ENCODE measurements around the gene AGRN.
"Not testable (repeated sequence)": the region's sequence is repeated elsewhere in the genome, so short reads cannot be mapped to it uniquely, and the experiment has no call there.

The AGRN gene

DNA sequence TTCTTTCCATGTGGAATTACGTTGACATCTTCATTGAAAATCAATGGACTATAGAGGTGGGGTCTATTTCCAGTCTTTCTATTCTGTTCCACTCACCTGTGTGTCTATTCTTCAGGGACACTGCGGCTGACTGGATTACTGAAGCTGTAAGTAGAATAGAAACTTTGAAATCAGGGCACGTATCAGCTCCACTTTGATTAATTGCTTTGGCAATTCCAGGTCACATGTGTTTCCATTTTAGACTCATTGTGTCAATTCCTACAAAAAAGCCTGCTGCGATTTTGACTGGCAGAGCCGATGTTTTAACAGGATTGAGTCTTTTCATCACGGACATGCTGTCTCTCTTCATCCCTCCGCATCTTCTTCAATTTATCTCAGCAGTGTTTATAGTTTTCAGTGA lies 75.1 kb downstream of the AGRN start:
- no peak for DNase-seq

GRCh38 chr1:1096136-1096535 lies 76.2 kb downstream of the AGRN start:
- DNase-seq, result not testable (repeated sequence)

GRCh38 chr1:1098681-1099421 lies 78.9 kb downstream of the AGRN start:
- DNase-seq, result no peak

GRCh38 chr1:1099506-1100183 lies 79.7 kb downstream of the AGRN start:
- DNase-seq, result no peak

GRCh38 chr1:1100296-1100695 lies 80.4 kb downstream of the AGRN start:
- no peak for DNase-seq

- no peak for DNase-seq
Observed at GRCh38 chr1:1101503-1101902, 81.6 kb downstream of the AGRN start.

GRCh38 chr1:1104152-1104551 lies 84.2 kb downstream of the AGRN start:
- not testable (repeated sequence) for DNase-seq

All from SIG-M5 (cell line).